Endothelial cell of coronary artery (primary cell): ENCODE results near the gene WIZ. TPM values are rescaled to one million over a fixed set of nuclear protein-coding genes. Genes with fewer than 3 reads are reported as not detected.

Experiments
- total RNA-seq: library from RNA; depleted of rRNA; stranded (reverse); fragments of >200 nt; gene quantifications from 2 replicates; pipeline ENCODE4 v1.2.3, GENCODE V29; 2014

The WIZ gene, protein sequence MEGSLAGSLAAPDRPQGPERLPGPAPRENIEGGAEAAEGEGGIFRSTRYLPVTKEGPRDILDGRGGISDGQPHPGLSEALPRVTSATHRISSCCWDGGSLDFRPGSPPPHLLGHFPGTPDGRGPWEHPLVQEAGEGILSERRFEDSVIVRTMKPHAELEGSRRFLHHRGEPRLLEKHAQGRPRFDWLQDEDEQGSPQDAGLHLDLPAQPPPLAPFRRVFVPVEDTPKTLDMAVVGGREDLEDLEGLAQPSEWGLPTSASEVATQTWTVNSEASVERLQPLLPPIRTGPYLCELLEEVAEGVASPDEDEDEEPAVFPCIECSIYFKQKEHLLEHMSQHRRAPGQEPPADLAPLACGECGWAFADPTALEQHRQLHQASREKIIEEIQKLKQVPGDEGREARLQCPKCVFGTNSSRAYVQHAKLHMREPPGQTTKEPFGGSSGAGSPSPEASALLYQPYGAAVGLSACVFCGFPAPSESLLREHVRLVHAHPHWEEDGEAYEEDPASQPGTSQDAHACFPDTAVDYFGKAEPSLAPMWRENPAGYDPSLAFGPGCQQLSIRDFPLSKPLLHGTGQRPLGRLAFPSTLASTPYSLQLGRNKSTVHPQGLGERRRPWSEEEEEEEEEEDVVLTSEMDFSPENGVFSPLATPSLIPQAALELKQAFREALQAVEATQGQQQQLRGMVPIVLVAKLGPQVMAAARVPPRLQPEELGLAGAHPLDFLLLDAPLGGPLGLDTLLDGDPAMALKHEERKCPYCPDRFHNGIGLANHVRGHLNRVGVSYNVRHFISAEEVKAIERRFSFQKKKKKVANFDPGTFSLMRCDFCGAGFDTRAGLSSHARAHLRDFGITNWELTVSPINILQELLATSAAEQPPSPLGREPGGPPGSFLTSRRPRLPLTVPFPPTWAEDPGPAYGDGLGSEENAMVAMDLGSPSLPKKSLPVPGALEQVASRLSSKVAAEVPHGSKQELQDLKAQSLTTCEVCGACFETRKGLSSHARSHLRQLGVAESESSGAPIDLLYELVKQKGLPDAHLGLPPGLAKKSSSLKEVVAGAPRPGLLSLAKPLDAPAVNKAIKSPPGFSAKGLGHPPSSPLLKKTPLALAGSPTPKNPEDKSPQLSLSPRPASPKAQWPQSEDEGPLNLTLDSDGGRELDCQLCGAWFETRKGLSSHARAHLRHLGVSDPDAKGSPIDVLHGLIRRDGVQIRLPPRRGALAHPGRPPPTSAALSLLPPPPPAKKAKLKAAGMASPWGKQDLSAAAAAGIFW (N-terminal part only)
- total RNA-seq, result 6.4 and 9.0 TPM in 2 replicates

DNA sequence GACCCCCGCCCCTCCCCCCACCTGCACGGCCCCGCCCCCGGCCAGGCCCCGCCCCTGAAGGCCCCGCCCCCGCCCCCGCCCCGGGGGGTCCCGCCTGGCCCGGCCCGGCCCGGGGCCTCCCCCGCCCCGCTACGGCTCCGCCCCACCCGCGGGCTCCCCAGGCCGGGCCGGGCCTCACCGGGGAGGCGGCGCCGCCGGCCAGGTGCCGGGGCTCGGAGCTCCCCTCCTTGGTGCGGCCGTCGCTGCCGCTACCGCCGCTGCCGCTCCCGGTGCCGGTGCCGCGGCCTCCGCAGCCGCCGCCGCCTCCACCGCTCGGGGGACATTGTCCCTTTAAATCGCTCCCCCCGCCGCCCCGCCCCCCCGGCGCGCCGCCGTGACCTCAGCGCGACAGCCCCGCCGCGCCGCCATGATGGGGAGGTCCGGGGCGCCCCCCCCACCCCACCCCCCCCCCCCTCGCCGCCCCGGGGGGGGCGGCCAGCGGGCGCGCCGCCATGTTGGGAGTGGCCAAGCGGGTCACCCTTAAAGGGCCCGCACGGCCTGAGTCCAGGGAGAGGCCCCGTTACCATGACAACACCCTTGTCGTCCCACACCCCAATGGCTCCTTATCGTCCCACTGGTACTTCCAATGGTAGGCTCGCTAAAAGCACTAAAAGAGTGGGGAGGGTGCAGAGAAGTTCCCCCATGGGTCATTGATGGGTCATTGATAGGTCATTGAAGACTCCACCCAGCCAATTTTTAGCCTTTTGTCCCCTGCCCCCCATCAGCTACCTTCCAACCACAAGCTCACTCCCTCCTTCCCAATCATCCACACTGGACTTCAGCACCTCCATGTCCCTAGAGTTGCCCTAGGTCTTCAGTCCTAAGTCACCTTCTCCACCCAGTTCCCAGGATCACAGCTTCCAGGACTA is at the start of gene WIZ:
TSS of gene WIZ (minus strand) at position 337 of the 908 bp plus-strand sequence. CDS start 1,649 bp downstream, outside the sequence.

DNA sequence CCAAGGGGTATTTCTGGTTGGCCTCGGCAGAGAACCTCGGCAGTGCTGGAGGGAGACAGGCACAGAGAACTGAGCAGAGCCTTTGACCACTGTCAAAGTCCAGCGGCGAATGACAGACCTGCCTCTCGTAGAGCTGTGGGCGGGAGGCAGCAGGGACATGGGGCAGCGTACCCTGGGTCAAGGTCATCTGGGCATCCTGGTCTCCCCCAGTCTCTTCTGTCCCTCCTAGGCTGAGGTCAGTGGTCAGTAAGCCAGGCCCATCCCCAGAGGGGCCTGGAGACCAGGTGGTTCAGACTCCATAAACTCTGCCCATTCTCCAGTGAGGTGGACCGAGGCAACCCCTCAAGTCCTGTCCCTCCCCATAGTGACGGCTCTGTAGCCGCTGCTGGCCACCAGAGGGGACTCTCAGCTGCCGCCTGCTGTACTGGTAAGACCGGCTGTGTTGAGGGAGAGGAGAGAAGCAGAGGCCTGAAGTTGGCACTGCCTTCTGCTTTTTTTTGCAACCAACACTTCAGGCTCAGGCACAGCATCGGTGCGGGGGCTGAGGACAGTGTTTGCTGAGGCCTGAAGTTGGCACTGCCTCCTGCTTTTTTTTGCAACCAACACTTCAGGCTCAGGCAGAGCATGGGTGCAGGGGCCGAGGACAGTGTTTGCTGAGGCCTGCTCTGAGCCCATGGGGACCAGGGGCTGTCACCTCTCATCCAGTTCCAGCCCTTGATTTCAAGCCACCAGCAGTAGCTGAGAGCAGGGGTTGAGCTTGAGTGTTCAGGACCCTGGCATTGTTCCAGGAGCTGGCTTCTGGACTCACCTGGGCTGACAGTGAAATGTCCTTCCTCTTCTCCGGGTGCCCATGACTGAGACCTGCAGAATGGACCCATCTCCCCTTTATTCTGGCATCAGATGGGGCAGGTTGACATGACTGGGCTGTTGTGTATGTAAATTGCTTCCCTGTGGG is 29.9 kb upstream of the WIZ start, which contains the start of gene PGLYRP2:
TSS of gene PGLYRP2 (minus strand) at position 111 of the 955 bp plus-strand sequence. CDS start 130 bp downstream, outside the sequence.

DNA sequence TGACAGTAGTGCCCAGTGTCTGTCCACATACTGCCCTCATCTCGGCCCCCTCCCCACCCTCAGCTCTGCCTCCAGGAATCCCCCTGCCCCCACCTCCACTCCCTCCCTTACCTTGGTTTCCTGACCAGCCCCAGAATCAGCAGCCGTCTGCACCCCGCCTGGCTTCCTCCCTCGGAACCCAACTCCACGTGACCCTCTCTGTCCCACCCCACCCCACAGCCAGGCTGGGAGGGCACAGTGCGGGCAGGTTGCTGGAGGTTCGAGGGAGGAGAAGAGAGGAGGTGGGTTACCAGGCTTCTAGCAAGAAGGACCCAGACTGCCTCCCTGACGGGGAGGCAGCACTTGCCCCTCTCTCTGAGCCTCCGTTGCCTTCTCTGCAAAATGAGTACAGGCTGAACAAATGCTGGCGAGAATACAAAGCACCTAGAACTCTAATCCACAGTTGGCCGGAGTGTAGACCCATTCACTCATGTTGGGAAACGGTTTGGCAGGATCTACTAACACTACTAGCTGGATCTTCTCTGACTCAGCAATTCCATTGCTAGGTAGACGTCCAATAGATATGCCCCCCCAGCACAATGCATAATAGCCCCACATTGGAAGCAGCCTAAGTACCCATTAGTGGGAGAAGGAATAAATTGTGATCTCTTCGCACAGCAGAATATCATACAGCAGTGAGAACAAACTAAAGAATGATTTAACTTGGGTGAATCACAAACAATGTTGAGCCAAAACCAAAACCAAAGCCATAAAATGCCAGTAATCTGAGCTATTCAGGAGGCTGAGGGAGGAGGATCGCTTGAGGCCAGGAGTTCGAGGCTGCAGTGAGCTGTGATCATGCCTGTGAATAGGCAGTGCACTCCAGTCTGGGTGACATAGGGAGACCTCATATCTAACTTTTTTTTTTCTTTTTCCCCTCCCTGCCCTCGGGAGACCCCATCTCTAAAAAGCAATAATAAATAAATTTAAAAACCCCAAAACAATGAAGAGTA is 14.9 kb upstream of the WIZ start, which contains the start of gene RASAL3:
TSS of gene RASAL3 (minus strand) at position 151 of the 992 bp plus-strand sequence. CDS start 186 bp downstream, outside the sequence.

DNA sequence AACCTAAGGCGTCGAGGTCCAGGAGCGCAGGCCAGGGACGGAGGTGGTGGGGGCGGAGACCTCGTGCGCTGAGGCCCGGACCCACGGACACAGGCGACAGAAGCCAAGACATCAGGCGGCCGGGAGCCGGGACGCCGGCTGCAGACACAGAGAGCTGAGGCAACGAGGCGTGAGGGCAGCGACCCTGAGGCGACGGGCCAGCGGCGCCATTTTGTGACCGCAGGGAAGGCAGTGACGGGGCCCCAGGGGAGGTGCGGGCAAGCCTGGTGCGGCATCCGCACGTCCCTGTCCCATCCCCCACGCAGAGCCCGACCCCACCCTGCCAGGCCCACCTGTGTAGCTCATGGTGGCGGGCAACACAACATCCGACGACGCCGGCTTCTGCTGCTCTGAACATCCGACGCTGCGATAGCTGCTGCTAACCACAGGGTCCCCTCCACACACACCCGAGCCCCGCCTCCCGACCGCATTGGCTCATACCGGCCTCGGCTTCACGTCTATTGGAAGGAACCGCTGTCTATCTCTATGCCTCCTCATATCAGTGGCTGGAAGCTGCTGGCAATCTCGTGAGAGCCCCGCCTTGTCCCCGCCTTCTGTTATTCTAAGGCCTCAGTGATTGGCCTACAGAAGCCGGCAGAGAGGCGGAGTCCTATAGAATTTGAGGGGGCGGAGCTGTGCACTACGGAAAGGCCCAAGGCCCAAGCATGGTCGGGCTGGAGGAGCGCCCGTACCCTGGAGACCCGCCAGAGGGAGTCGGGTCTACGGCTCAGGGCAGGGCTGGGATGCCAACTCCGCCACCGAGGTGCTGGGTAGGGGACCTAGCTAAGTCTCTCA is 31.0 kb downstream of the WIZ start, which contains the start of gene AKAP8L:
TSS of gene AKAP8L (minus strand) at position 410 of the 834 bp plus-strand sequence. CDS start at position 345, 65 bp downstream.

DNA sequence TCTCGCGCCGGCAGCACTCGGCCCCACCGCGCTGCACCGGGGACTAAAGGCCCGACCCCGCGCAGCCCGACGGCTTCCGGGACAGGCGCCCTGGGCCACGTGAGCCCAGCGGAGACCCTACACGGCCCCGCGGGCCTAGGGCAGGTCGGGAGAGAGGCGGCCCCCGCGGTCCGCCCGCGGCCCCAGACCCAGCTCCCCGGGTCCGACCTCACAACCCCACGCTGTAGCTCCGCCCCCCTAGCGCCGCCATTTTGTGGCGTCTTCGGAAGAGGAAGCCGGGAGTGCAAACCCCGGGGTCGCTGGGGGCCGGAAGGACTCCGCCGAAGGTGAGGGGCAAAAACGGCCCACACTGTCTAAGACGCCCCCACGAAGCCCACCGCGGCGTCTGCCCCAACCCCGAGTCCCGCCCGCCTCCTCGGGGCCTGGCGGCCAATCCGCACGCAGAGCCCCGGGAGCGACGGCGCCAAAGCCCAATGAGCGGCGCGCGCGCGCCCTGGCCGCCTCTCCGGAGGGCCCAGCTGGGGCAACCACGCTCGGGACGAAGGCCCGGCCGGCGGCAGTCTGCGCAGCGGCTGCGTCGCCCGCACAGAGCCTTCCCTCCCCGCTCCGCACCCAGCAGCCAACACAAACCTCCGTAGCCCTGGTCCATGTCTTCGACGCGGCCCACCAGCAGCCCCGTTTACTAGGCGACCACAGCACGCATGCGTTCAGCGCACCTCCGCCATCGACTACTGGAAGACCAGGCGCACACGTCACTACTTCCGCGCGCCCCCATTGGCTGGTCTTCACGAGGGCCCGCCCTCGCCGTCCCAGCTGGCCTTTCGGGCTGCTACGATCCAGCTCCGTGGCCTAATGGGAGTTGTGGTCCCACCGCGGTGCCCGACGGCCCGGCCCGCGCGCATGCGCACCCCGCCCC is 70.4 kb downstream of the WIZ start, which contains the start of gene AKAP8:
TSS of gene AKAP8 (minus strand) at position 705 of the 916 bp plus-strand sequence. CDS start at position 649, 56 bp downstream.

Other genes starting within 250 kb of the WIZ start
- gene NOTCH3, start 249.0 kb downstream of the WIZ start, total RNA-seq, result 0.99 and 63.3 TPM in 2 replicates
- 0.09 TPM in 1 of 2 replicates, not detected in the other for gene EPHX3, start 217.5 kb downstream of the WIZ start, total RNA-seq
- 11.0 and 15.3 TPM in 2 replicates for gene BRD4, start 117.4 kb downstream of the WIZ start, total RNA-seq
- gene AKAP8, start 70.2 kb downstream of the WIZ start, total RNA-seq, result 16.8 and 20.0 TPM in 2 replicates
- gene AKAP8L, start 31.0 kb downstream of the WIZ start, total RNA-seq, result 48.9 and 67.4 TPM in 2 replicates
- gene RASAL3, start 14.6 kb upstream of the WIZ start, total RNA-seq, result 2.8 and 4.7 TPM in 2 replicates
- under 0.01 TPM in 1 of 2 replicates, not detected in the other for gene PGLYRP2, start 29.5 kb upstream of the WIZ start, total RNA-seq
- gene CYP4F22, start 58.6 kb upstream of the WIZ start, total RNA-seq, result not detected in 2 replicates
- gene CYP4F8, start 165.3 kb upstream of the WIZ start, total RNA-seq, result not detected in 2 replicates
- not detected in 2 replicates for gene CYP4F3, start 190.9 kb upstream of the WIZ start, total RNA-seq
- gene CYP4F12, start 223.1 kb upstream of the WIZ start, total RNA-seq, result not detected in 2 replicates